Esophagus squamous epithelium (tissue), 5 donors: ENCODE measurements around the gene AUTS2. TPM values are rescaled to one million over a fixed set of nuclear protein-coding genes. Genes with fewer than 3 reads are reported as not detected.

Experiments used
- DNase-seq: peaks from one replicate; lab custom pipeline; 2025; lab: John Stamatoyannopoulos, UW
- H3K27ac ChIP-seq, 4 donors: fragments of 200-600 bp; sonication (generic); one replicate each; pipeline ENCODE4 v1.5.1; 2016 to 2019; ENCODE audit warnings: mild to moderate bottlenecking in 1 of 4
- H3K27me3 ChIP-seq, 4 donors: fragments of 200-600 bp; sonication (generic); 1 replicate in 3 of 4; 2 replicates in 1 of 4; pipeline versions ENCODE4 v1.5.1 to v1.6.0; 2017 to 2021; ENCODE audit warnings: antibody characterized with exemption in 1 of 4
- H3K36me3 ChIP-seq, 3 donors: fragments of 200-600 bp; sonication (generic); one replicate each; pipeline ENCODE4 v1.5.1; 2016 to 2019
- H3K4me1 ChIP-seq, 3 donors: fragments of 200-600 bp; sonication (generic); one replicate each; pipeline ENCODE4 v1.5.1; 2017 to 2019
- H3K4me3 ChIP-seq, 4 donors: fragments of 200-600 bp; sonication (generic); 1 replicate in 3 of 4; 2 replicates in 1 of 4; pipeline ENCODE4 v1.5.1; 2016 to 2019; ENCODE audit warnings: mild to moderate bottlenecking in 2 of 4, moderate library complexity in 1 of 4
- H3K9me3 ChIP-seq, 3 donors: fragments of 200-600 bp; sonication (generic); one replicate each; pipeline ENCODE4 v1.5.1; 2016 to 2019
- CTCF ChIP-seq, 6 experiments: fragments of 450-650 bp in 4 of 6; fragments of 200-600 bp in 2 of 6; sonication (generic) in 2 of 6; IDR thresholded peaks; one replicate each; pipeline ENCODE4 v1.5.1; 2016 to 2019; ENCODE audit warnings: antibody characterized with exemption in 6 of 6, mild to moderate bottlenecking in 4 of 6, moderate library complexity in 4 of 6
- POLR2A ChIP-seq, 4 donors: fragments of 450-650 bp; IDR thresholded peaks; one replicate each; pipeline ENCODE4 v1.6.1; 2017; ENCODE audit warnings: antibody characterized with exemption in 4 of 4, mild to moderate bottlenecking in 4 of 4, moderate library complexity in 3 of 4
- WGBS, 2 donors: methylation state at CpG; one replicate each; pipeline ENCODE4 v1.1.5; 2018; 5-methylcytosine and 5-hydroxymethylcytosine counted together
- intact Hi-C: fragments of 100-400 bp; cut with DNase I; formaldehyde crosslinking; loops from one replicate; pipeline ENCODE4 v1.15.0; 2022
- total RNA-seq, 4 donors: library from RNA; depleted of rRNA; stranded (reverse); fragments of >200 nt; gene quantifications; one replicate each; pipeline ENCODE4 v1.1.0, GENCODE V29; 2016
- donor health status: DM: yes; HTN: yes; CAD: no.

AUTS2 gene
- total RNA-seq, 4 donors from 2014 or later: 9.5 to 36.2 (median 23.0) TPM

DNA sequence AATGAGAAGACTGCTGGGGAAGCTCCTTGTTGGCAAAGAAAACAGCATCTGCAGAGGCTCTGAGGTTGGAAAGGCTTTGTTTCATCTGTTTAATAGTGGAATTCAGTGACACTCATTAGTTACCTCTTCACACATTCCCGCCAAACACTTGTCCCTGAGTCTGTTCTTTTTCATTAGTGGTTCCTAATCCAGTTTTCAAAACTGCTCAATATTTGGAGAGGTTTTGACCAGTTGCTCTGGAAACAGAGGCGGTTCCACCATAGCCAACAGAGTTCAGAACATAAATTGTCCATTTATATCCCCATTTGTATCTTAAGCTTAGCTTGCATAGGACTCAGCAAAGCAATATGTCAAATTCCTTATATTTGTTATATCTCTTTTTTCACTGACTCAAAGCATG lies 754.6 kb downstream of the AUTS2 start:
- H3K9me3 ChIP-seq: no peaks in the 10 kb centered on the region
- peaks cover 0 to 4% (median 0%) of the 10 kb centered on the region in 4 donors for H3K27me3 ChIP-seq
- intact Hi-C loops: no loop called here
- no peak for TF ChIP-seq POLR2A (IDR thresholded peaks at IDR 0.05)
- no peak for TF ChIP-seq CTCF (IDR thresholded peaks at IDR 0.05)
- H3K4me3 ChIP-seq: no peak overlapping the region
- H3K27ac ChIP-seq: no peak overlapping the region
- 61 to 75% methylated on average over 2 of the region's 2 CpGs for WGBS, 2 donors
- DNase-seq: no peak
- H3K36me3 ChIP-seq: no peaks in the 10 kb centered on the region
- H3K4me1 ChIP-seq: peaks cover 3 to 17% (median 7%) of the 10 kb centered on the region in 3 donors

DNA sequence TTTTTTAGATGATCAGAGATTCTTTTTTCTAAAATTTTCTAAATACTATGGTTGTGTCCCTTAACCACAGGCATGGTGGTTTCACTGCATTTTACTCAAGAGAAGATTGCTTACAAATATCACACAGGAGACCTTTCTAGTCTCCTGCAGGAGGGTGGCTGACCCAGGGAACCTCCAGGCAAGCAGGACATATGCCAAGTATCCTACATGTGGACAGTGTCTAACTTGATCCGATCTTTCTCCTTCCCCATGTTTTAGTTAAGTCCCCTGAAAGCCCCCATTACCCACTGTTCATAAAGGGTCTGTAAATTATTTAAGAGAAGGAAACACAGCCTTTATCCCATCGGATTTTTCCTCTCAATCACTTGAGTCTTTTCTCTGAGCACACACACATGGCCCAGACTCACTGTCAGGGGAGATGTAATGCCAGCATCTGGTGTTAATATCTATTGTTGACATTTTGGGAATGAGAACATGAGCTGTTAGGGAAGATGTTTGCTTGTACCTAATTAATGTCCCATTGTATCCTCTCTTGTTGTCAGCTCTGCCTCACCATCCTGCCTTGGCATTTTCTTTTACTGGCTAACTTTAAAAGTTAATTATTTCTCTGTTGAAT lies 755.2 kb downstream of the AUTS2 start:
- 58 to 72% methylated on average over 2 of the region's 2 CpGs for WGBS, 2 donors
- Histone ChIP-seq H3K9me3 (no peaks in the 10 kb centered on the region), H3K4me3 (no peak overlapping the region), H3K4me1 (peaks cover 3 to 17% (median 7%) of the 10 kb centered on the region in 3 donors), H3K36me3 (no peaks in the 10 kb centered on the region), H3K27ac (peak overlapping the region in 3 of 4 donors; percentile 2 to 65 (median 45)), H3K27me3 (peaks cover 0 to 4% (median 0%) of the 10 kb centered on the region in 4 donors)
- no peak for TF ChIP-seq POLR2A (IDR thresholded peaks at IDR 0.05)
- no peak for TF ChIP-seq CTCF (IDR thresholded peaks at IDR 0.05)
- intact Hi-C loops: no loop called here
- no peak for DNase-seq

DNA sequence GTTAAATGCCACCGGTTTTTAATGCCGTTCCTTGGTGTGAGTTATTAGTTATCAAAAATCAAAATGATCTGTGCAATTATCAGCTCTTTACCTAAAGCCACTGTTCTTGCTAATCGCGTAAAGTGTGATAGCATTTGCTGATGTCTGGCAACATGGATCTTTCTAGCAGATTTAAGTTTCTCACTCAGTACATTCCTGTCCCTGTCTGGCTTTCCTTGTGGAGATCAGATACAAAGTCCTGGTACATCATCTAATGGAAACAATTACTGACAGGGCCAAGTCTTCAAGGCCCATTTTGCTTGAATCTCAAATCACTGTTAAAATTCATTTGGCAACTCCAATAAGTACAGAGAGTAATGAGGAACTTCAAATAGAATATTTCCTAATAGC lies 755.7 kb downstream of the AUTS2 start:
- no peak overlapping the region for H3K4me3 ChIP-seq
- WGBS, 2 donors: 62 to 80% methylated on average over 4 of the region's 4 CpGs
- peaks cover 3 to 17% (median 7%) of the 10 kb centered on the region in 3 donors for H3K4me1 ChIP-seq
- TF ChIP-seq CTCF (IDR thresholded peaks at IDR 0.05): no peak
- no peak for TF ChIP-seq POLR2A (IDR thresholded peaks at IDR 0.05)
- no peaks in the 10 kb centered on the region for H3K36me3 ChIP-seq
- peak overlapping the region in 3 of 4 donors; percentile 2 to 65 (median 45) for H3K27ac ChIP-seq
- no peaks in the 10 kb centered on the region for H3K9me3 ChIP-seq
- H3K27me3 ChIP-seq: peaks cover 0 to 4% (median 0%) of the 10 kb centered on the region in 4 donors
- intact Hi-C loops: no loop called here
- no peak for DNase-seq

DNA sequence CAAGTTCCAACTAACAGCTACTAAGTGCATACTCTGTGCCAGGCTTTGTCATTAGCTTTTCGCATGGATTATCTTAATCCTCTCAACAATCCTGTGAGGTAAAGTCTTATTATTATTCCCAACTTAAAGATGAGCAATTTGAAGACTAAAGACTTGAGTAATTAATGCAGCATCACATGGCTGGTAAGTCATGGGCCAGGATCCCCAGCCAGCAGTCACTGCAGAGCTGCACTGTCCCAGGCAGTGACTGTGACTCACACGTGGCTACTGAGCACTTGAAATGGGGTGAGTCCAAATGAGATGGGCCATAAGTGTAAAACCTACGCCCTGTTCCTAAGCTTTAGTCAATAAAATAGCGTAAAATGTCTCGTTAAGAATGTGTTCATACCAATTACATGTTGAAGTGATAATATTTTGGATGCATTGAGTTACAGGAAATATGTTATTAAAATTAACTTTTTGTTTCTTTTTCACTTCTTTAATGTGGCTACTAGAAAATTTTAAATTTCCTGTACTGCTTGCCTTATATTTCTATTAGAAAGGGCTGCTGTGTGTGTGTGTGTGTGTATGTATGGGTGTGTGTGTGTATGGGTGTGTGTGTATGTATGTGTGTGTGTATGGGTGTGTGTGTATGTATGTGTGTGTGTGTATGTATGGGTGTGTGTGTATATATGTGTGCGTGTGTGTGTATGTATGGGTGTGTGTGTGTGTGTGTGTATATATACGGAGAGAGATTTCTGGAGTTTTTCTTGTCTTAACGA lies 756.3 kb downstream of the AUTS2 start:
- peak overlapping the region in 2 of 4 donors; percentile 45 to 65 for H3K27ac ChIP-seq
- H3K36me3 ChIP-seq: no peaks in the 10 kb centered on the region
- no peak overlapping the region for H3K4me3 ChIP-seq
- H3K27me3 ChIP-seq: peaks cover 0 to 4% (median 0%) of the 10 kb centered on the region in 4 donors
- no peaks in the 10 kb centered on the region for H3K9me3 ChIP-seq
- DNase-seq: no peak
- TF ChIP-seq CTCF (IDR thresholded peaks at IDR 0.05) (no peak), POLR2A (IDR thresholded peaks at IDR 0.05) (no peak)
- intact Hi-C loops: no loop called here
- peaks cover 3 to 17% (median 7%) of the 10 kb centered on the region in 3 donors for H3K4me1 ChIP-seq
- 71% methylated on average over 8 of the region's 8 CpGs for WGBS, 2 donors
